OCI-LY1 (cell line): ENCODE data around the gene MAK.

Experiments used
- H2AFZ ChIP-seq: fragments of 200-600 bp; sonication (generic), shearing (Covaris generic); 2 replicates; pipeline ENCODE4 v1.6.0; 2014; ENCODE audit warnings: antibody characterized with exemption, mild to moderate bottlenecking, low read length
- H3F3A ChIP-seq: fragments of 200-600 bp; sonication (generic), shearing (Covaris generic); 2 replicates; pipeline ENCODE4 v1.6.0; 2014; ENCODE audit warnings: mild to moderate bottlenecking, antibody characterized with exemption, low read length, moderate library complexity; ENCODE audit not compliant: insufficient read depth
- H3K27ac ChIP-seq: fragments of 200-600 bp; sonication (generic); 2 replicates; pipeline ENCODE4 v1.5.1; 2014; ENCODE audit warnings: low read length, mixed run types, mild to moderate bottlenecking, low read depth; ENCODE audit not compliant: poor library complexity, severe bottlenecking
- H3K27me3 ChIP-seq: fragments of 200-600 bp; sonication (generic); 2 replicates; pipeline ENCODE4 v1.6.0; 2014; ENCODE audit warnings: antibody characterized with exemption, mild to moderate bottlenecking, low read length, moderate library complexity; ENCODE audit not compliant: insufficient read depth
- H3K36me3 ChIP-seq: fragments of 200-600 bp; sonication (generic); 2 replicates; pipeline ENCODE4 v1.6.1; 2014; ENCODE audit warnings: mild to moderate bottlenecking, antibody characterized with exemption, low read length, moderate library complexity, mixed read lengths; ENCODE audit not compliant: insufficient read depth
- H3K4me1 ChIP-seq: fragments of 200-600 bp; sonication (generic); 2 replicates; pipeline ENCODE4 v1.5.1; 2014; ENCODE audit warnings: mild to moderate bottlenecking, low read length, moderate library complexity; ENCODE audit not compliant: insufficient read depth, severe bottlenecking
- H3K4me2 ChIP-seq: fragments of 200-600 bp; sonication (generic), shearing (Covaris generic); 2 replicates; pipeline ENCODE4 v1.6.1; 2014; ENCODE audit warnings: low read length
- H3K4me3 ChIP-seq: fragments of 200-600 bp; sonication (generic); 2 replicates; pipeline ENCODE4 v1.5.1; 2014; ENCODE audit warnings: low read length, low read depth, mild to moderate bottlenecking, mixed read lengths; ENCODE audit not compliant: poor library complexity, severe bottlenecking
- H3K79me2 ChIP-seq: fragments of 200-600 bp; shearing (Covaris generic); 2 replicates; pipeline ENCODE4 v1.6.1; 2016; ENCODE audit warnings: mixed run types, low read length, mixed read lengths; ENCODE audit not compliant: insufficient read depth
- H3K9ac ChIP-seq: fragments of 200-600 bp; sonication (generic), shearing (Covaris generic); 2 replicates; pipeline ENCODE4 v1.6.1; 2014; ENCODE audit warnings: mild to moderate bottlenecking, low read length, mixed read lengths
- H3K9me2 ChIP-seq: fragments of 200-600 bp; sonication (generic), shearing (Covaris generic); 2 replicates; pipeline ENCODE4 v1.6.1; 2014; ENCODE audit warnings: low read depth, mild to moderate bottlenecking, low read length, mixed read lengths
- H3K9me3 ChIP-seq: fragments of 200-600 bp; shearing (Covaris generic); 2 replicates; pipeline ENCODE4 v1.6.1; 2014; ENCODE audit warnings: low read length, mixed read lengths
- H4K20me1 ChIP-seq: fragments of 200-600 bp; sonication (generic), shearing (Covaris generic); 2 replicates; pipeline ENCODE4 v1.6.0; 2016; ENCODE audit warnings: mild to moderate bottlenecking, low read length; ENCODE audit not compliant: insufficient read depth
- EZH2 ChIP-seq: fragments of 200-600 bp; sonication (generic), shearing (Covaris generic); IDR thresholded peaks from 2 replicates; pipeline ENCODE4 v1.8.0; 2017; ENCODE audit warnings: borderline replicate concordance, mixed run types, mild to moderate bottlenecking, antibody characterized with exemption, low read length, moderate library complexity, mixed read lengths
- TF ChIP-seq, protein P1 (sequence below): fragments of 200-600 bp; sonication (generic), shearing (Covaris generic); IDR thresholded peaks from 2 replicates; pipeline ENCODE4 v1.5.1; 2017; ENCODE audit warnings: mild to moderate bottlenecking, antibody characterized with exemption, low read length, moderate library complexity, mixed read lengths

The MAK gene

GRCh38 chr6:10736731-10737130 is 101.6 kb downstream of the MAK start:
- no peak overlapping the region for H3K4me2 ChIP-seq
- peaks cover 10% of the 10 kb centered on the region for H3K36me3 ChIP-seq
- no peaks in the 10 kb centered on the region for H3K4me1 ChIP-seq
- H3K9ac ChIP-seq: no peak overlapping the region
- H3K27me3 ChIP-seq: no peaks in the 10 kb centered on the region
- H3K9me2 ChIP-seq: no peaks in the 10 kb centered on the region
- H3K4me3 ChIP-seq: no peak overlapping the region
- H3F3A ChIP-seq: no peaks in the 10 kb centered on the region
- H3K9me3 ChIP-seq: no peaks in the 10 kb centered on the region
- H2AFZ ChIP-seq: no peak overlapping the region
- TF ChIP-seq, protein P1, sequence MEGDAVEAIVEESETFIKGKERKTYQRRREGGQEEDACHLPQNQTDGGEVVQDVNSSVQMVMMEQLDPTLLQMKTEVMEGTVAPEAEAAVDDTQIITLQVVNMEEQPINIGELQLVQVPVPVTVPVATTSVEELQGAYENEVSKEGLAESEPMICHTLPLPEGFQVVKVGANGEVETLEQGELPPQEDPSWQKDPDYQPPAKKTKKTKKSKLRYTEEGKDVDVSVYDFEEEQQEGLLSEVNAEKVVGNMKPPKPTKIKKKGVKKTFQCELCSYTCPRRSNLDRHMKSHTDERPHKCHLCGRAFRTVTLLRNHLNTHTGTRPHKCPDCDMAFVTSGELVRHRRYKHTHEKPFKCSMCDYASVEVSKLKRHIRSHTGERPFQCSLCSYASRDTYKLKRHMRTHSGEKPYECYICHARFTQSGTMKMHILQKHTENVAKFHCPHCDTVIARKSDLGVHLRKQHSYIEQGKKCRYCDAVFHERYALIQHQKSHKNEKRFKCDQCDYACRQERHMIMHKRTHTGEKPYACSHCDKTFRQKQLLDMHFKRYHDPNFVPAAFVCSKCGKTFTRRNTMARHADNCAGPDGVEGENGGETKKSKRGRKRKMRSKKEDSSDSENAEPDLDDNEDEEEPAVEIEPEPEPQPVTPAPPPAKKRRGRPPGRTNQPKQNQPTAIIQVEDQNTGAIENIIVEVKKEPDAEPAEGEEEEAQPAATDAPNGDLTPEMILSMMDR: no peak
- no peak for TF ChIP-seq EZH2
- H3K79me2 ChIP-seq: no peaks in the 10 kb centered on the region
- H3K27ac ChIP-seq: no peak overlapping the region
- H4K20me1 ChIP-seq: no peaks in the 10 kb centered on the region

GRCh38 chr6:10733863-10734262 is 104.5 kb downstream of the MAK start:
- H3K27ac ChIP-seq: no peak overlapping the region
- TF ChIP-seq EZH2: no peak
- TF ChIP-seq, protein P1: no peak
- no peaks in the 10 kb centered on the region for H3K9me3 ChIP-seq

DNA sequence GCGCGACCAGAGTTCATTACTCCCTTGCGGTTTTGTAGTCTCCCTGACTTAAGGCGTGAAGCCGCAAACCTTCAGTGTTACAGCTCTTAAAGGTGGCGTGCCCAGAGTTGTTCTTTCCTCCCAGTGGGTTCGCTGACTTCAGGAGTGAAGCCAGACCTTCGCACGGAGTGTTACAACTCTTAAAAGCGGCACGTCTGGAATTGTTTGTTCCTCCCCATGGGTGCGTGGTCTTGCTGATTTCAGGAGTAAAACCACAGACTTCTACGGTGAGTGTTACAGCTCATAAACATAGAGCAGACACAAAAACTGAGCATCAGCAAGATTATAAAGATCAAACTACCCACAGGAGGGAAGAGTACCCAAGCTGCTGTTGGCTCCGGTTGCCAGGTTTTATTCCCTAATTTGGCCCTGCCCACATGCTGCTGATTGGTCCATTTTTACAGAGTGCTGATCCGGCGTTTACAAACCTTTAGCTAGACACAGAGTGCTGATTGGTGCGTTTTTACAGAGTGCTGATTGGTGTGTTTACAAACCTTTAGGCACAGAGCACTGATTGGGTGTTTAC is 105.1 kb downstream of the MAK start:
- Histone ChIP-seq H3F3A (no peaks in the 10 kb centered on the region), H2AFZ (no peak overlapping the region), H3K9me2 (no peaks in the 10 kb centered on the region), H3K4me1 (no peaks in the 10 kb centered on the region), H3K4me2 (no peak overlapping the region), H3K4me3 (no peak overlapping the region), H3K9ac (no peak overlapping the region), H3K36me3 (peaks cover 36% of the 10 kb centered on the region), H3K27me3 (no peaks in the 10 kb centered on the region), H3K9me3 (no peaks in the 10 kb centered on the region), H3K79me2 (no peaks in the 10 kb centered on the region), H4K20me1 (no peaks in the 10 kb centered on the region), H3K27ac (no peak overlapping the region)
- TF ChIP-seq, protein P1: no peak
- no peak for TF ChIP-seq EZH2

More at GRCh38 chr6:10733863-10734262, 104.5 kb downstream of the MAK start:
- Histone ChIP-seq H4K20me1 (no peaks in the 10 kb centered on the region), H3F3A (no peaks in the 10 kb centered on the region), H3K4me2 (no peak overlapping the region), H3K9me2 (no peaks in the 10 kb centered on the region), H3K4me3 (no peak overlapping the region), H3K27me3 (no peaks in the 10 kb centered on the region), H3K36me3 (peaks cover 30% of the 10 kb centered on the region), H3K79me2 (no peaks in the 10 kb centered on the region), H3K4me1 (no peaks in the 10 kb centered on the region), H2AFZ (no peak overlapping the region), H3K9ac (no peak overlapping the region)
